Ectodermal cell (in vitro differentiated cells): ENCODE measurements around the gene ZSCAN9.

ENCODE experiments used
- H3K27ac ChIP-seq: 2 replicates; pipeline ENCODE4 v1.7.0; 2013; ENCODE audit warnings: mild to moderate bottlenecking, low read depth, low read length; ENCODE audit not compliant: insufficient read depth, poor library complexity, severe bottlenecking
- H3K27me3 ChIP-seq: 2 replicates; pipeline ENCODE4 v1.7.0; 2013; ENCODE audit warnings: mild to moderate bottlenecking, low read length; ENCODE audit not compliant: insufficient read depth, control insufficient read depth, poor library complexity, severe bottlenecking
- H3K36me3 ChIP-seq: one replicate; pipeline ENCODE4 v1.7.0; 2013; ENCODE audit warnings: low read length; ENCODE audit not compliant: control insufficient read depth, insufficient read depth
- H3K4me1 ChIP-seq: one replicate; pipeline ENCODE4 v1.7.0; 2013; ENCODE audit warnings: low read length; ENCODE audit not compliant: control insufficient read depth, insufficient read depth
- H3K4me3 ChIP-seq: 2 replicates; pipeline ENCODE4 v1.7.0; 2013; ENCODE audit warnings: low read depth, low read length, control low read depth; ENCODE audit not compliant: insufficient read depth
- H3K9me3 ChIP-seq: 2 replicates; pipeline ENCODE4 v1.7.0; 2013; ENCODE audit warnings: mild to moderate bottlenecking, low read length, moderate library complexity; ENCODE audit not compliant: control insufficient read depth
- WGBS, 2 experiments: methylation state at CpG; one replicate each; pipeline ENCODE4 v1.1.7; 2013; ENCODE audit warnings: missing lambda C conversion rate in 2 of 2; 5-methylcytosine and 5-hydroxymethylcytosine counted together

The ZSCAN9 gene

GRCh38 chr6:28248916-28249315 is 23.8 kb downstream of the ZSCAN9 start:
- Histone ChIP-seq H3K4me1 (peaks cover 6% of the 10 kb centered on the region), H3K27ac (no peak overlapping the region), H3K27me3 (no peaks in the 10 kb centered on the region), H3K36me3 (peaks cover 24% of the 10 kb centered on the region), H3K9me3 (no peaks in the 10 kb centered on the region), H3K4me3 (no peak overlapping the region)
- 80 to 91% methylated on average over 1 of the region's 1 CpG for WGBS, 2 experiments

- WGBS, 2 experiments = 91% methylated on average over 2 of the region's 2 CpGs
- peak overlapping the region; percentile 97 for H3K4me3 ChIP-seq
- no peaks in the 10 kb centered on the region for H3K9me3 ChIP-seq
- peaks cover 6% of the 10 kb centered on the region for H3K4me1 ChIP-seq
- peaks cover 12% of the 10 kb centered on the region for H3K36me3 ChIP-seq
- no peak overlapping the region for H3K27ac ChIP-seq
- H3K27me3 ChIP-seq = peaks cover 5% of the 10 kb centered on the region
These were observed 25.7 kb downstream of the ZSCAN9 start for GRCh38 chr6:28250747-28251146.

GRCh38 chr6:28251661-28252008 is 26.6 kb downstream of the ZSCAN9 start:
- Histone ChIP-seq H3K9me3 (no peaks in the 10 kb centered on the region), H3K4me3 (peak overlapping the region; percentile 97), H3K27me3 (peaks cover 6% of the 10 kb centered on the region), H3K36me3 (peaks cover 6% of the 10 kb centered on the region), H3K27ac (no peak overlapping the region), H3K4me1 (peaks cover 6% of the 10 kb centered on the region)
- WGBS, 2 experiments = 0% methylated on average over 24 to 25 of the region's 25 CpGs

- H3K4me1 ChIP-seq = peaks cover 6% of the 10 kb centered on the region
- no peaks in the 10 kb centered on the region for H3K9me3 ChIP-seq
- H3K36me3 ChIP-seq = peaks cover 4% of the 10 kb centered on the region
- WGBS, 2 experiments = 16% methylated on average over 13 to 14 of the region's 14 CpGs
- no peak within 1 kb of the TSS for H3K27ac ChIP-seq
- peaks cover 6% of the 10 kb centered on the region for H3K27me3 ChIP-seq
- H3K4me3 ChIP-seq = peak within 1 kb of the TSS; percentile 97
These were observed 27.2 kb downstream of the ZSCAN9 start, which contains the start of gene ZKSCAN4 for GRCh38 chr6:28252009-28252975. Gene ZKSCAN4, minus strand, starts transcription at chr6:28252269. Its CDS starts 289 bp downstream, at chr6:28251980.

- peaks cover 6% of the 10 kb centered on the region for H3K27me3 ChIP-seq
- H3K9me3 ChIP-seq = no peaks in the 10 kb centered on the region
- H3K27ac ChIP-seq = no peak overlapping the region
- no peak overlapping the region for H3K4me3 ChIP-seq
- 85 to 95% methylated on average over 1 of the region's 1 CpG for WGBS, 2 experiments
- H3K36me3 ChIP-seq = no peaks in the 10 kb centered on the region
- peaks cover 6% of the 10 kb centered on the region for H3K4me1 ChIP-seq
These were observed 29.0 kb downstream of the ZSCAN9 start for GRCh38 chr6:28254121-28254519.

GRCh38 chr6:28257042-28257441 is 32.0 kb downstream of the ZSCAN9 start:
- Histone ChIP-seq H3K4me1 (no peaks in the 10 kb centered on the region), H3K4me3 (no peak overlapping the region), H3K27me3 (peaks cover 13% of the 10 kb centered on the region), H3K9me3 (no peaks in the 10 kb centered on the region), H3K36me3 (no peaks in the 10 kb centered on the region), H3K27ac (no peak overlapping the region)
- WGBS, 2 experiments = no CpG with 5 or more reads among the region's 1 CpG

- WGBS, 2 experiments = 93 to 94% methylated on average over 58 of the region's 58 CpGs
- Histone ChIP-seq H3K4me1 (no peaks in the 10 kb centered on the region), H3K4me3 (no peak within 1 kb of the TSS), H3K27me3 (peaks cover 28% of the 10 kb centered on the region), H3K36me3 (no peaks in the 10 kb centered on the region), H3K27ac (no peak within 1 kb of the TSS), H3K9me3 (no peaks in the 10 kb centered on the region)
These were observed 34.1 kb downstream of the ZSCAN9 start, which contains the start of gene NKAPL for GRCh38 chr6:28258877-28259777. Gene NKAPL, plus strand, starts transcription at chr6:28259297. Its CDS starts 75 bp downstream, at chr6:28259372.

- Histone ChIP-seq H3K4me3 (no peak overlapping the region), H3K36me3 (no peaks in the 10 kb centered on the region), H3K9me3 (no peaks in the 10 kb centered on the region), H3K27ac (no peak overlapping the region), H3K4me1 (no peaks in the 10 kb centered on the region), H3K27me3 (peaks cover 32% of the 10 kb centered on the region)
- 100% methylated on average over 2 of the region's 2 CpGs; no CpG with 5 or more reads in 1 of the 2 experiments for WGBS, 2 experiments
These were observed 38.8 kb downstream of the ZSCAN9 start for GRCh38 chr6:28263922-28264321.

GRCh38 chr6:28264834-28265401 is 39.8 kb downstream of the ZSCAN9 start:
- Histone ChIP-seq H3K9me3 (no peaks in the 10 kb centered on the region), H3K4me3 (no peak overlapping the region), H3K4me1 (no peaks in the 10 kb centered on the region), H3K27me3 (peaks cover 32% of the 10 kb centered on the region), H3K27ac (no peak overlapping the region), H3K36me3 (no peaks in the 10 kb centered on the region)
- WGBS, 2 experiments = 64 to 95% methylated on average over 2 to 4 of the region's 4 CpGs
